Dendritic cell treated with granulocyte-macrophage colony-stimulating factor and Interleukin-4, amounts not matched to agents 40 ng/mL and 50 ng/mL, for 4 days (primary cell): ENCODE measurements around the gene RAD51B.
"Not testable (repeated sequence)": the region's sequence is repeated elsewhere in the genome, so short reads cannot be mapped to it uniquely, and the experiment has no call there.

Experiments
- H3K27ac Mint-ChIP-seq: one replicate; pipeline ENCODE4 v1.8.0; 2022; ENCODE audit warnings: mild to moderate bottlenecking, mixed read lengths
- H3K27me3 Mint-ChIP-seq: one replicate; pipeline ENCODE4 v1.8.0; 2022; ENCODE audit warnings: mild to moderate bottlenecking, mixed read lengths
- H3K36me3 Mint-ChIP-seq: one replicate; pipeline ENCODE4 v1.8.0; 2022; ENCODE audit warnings: low read depth, mixed read lengths
- H3K4me1 Mint-ChIP-seq: one replicate; pipeline ENCODE4 v1.8.0; 2022; ENCODE audit warnings: low read depth, mixed read lengths
- H3K4me3 Mint-ChIP-seq: one replicate; pipeline ENCODE4 v1.8.0; 2022; ENCODE audit warnings: mild to moderate bottlenecking, moderate library complexity, mixed read lengths
- H3K9me3 Mint-ChIP-seq: one replicate; pipeline ENCODE4 v1.8.0; 2022; ENCODE audit warnings: mixed read lengths
- intact Hi-C: fragments of 100-400 bp; cut with micrococcal nuclease; formaldehyde crosslinking; loops from one replicate; pipeline ENCODE4 v1.15.0; 2022

RAD51B gene

DNA sequence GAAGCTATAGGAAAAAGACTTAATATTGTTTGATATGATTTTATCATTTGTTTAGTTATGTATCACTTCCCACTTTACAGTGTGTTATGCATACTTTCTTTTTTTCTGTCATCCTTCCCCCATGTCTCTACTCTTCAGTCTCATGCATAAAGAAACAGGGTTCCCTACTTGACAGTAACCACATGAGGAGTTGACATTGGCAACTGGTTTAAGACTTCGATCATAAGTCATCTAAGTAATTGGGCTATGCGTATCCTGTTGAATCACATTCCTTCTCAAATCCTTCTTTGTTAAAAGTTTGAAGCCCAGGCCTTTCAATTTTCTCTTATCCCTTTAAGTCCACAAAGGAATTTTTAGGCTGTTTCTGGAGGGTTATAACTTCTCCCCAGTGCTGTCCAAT is 358.7 kb downstream of the RAD51B start:
- Mint-ChIP-seq H3K4me1 (no peaks in the 10 kb centered on the region), H3K4me3 (no peak overlapping the region), H3K36me3 (no peaks in the 10 kb centered on the region), H3K27me3 (no peaks in the 10 kb centered on the region), H3K27ac (no peak overlapping the region), H3K9me3 (no peaks in the 10 kb centered on the region)
- intact Hi-C loops = no loop called here

DNA sequence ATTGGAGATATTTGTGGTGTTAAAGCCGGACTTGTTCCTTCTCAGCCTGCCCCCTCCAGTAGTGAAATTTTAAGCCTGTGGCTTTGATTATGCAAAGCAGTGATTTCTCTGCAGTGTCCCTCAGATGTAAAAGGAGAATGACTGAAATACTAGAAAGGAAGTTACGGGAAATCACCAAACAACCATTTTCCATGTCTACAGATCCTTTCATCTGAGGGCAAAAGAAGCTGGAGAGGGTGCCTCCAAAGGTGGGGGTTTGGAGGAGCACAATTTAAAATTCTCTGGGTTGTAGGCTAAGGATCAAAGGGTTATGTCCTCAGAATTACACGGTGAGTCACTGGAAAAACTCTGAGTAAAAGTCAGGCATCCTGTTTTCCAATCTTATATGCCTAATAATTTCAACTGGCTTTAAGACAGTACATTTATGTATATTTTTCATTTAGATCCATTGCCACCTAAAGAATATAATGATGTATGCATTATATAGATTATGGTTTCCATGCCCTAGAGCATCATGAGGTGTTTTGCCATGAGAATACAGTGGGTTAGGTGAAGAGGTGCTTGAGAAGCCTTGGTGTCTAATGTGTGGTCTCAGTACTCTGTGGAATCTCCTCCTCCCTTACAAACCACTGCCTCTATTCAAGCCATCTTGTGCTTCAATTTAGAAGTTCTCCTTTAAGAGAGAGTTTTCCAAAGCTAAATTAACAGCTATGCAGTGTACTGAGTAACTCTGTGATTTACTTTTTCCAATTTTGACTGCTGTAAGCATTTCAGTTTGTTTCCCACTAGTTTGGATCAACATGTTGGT is 362.1 kb downstream of the RAD51B start:
- Mint-ChIP-seq H3K27me3 (no peaks in the 10 kb centered on the region), H3K36me3 (no peaks in the 10 kb centered on the region), H3K27ac (no peak overlapping the region), H3K4me1 (no peaks in the 10 kb centered on the region), H3K9me3 (no peaks in the 10 kb centered on the region), H3K4me3 (no peak overlapping the region)
- intact Hi-C loops = no loop called here

DNA sequence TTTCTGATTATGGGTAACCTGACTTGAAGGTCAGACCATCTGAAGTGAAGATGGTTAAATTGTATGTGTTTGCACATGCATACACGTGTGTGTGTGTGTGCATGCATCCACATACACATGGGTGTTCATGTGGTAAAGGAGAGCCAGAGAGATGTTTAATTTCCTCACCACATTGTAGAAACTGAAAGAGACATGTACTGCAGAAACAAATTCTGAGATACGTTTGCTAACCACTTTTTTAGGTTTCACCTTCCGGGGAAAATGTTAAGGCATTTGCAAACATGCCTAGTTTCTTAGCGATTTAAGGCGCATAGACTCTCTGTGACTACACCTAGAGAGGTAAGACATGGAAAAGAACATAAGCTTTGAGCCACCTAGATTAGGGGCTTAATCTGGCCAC is 362.9 kb downstream of the RAD51B start:
- no peak overlapping the region for H3K27ac Mint-ChIP-seq
- H3K4me3 Mint-ChIP-seq = no peak overlapping the region

DNA sequence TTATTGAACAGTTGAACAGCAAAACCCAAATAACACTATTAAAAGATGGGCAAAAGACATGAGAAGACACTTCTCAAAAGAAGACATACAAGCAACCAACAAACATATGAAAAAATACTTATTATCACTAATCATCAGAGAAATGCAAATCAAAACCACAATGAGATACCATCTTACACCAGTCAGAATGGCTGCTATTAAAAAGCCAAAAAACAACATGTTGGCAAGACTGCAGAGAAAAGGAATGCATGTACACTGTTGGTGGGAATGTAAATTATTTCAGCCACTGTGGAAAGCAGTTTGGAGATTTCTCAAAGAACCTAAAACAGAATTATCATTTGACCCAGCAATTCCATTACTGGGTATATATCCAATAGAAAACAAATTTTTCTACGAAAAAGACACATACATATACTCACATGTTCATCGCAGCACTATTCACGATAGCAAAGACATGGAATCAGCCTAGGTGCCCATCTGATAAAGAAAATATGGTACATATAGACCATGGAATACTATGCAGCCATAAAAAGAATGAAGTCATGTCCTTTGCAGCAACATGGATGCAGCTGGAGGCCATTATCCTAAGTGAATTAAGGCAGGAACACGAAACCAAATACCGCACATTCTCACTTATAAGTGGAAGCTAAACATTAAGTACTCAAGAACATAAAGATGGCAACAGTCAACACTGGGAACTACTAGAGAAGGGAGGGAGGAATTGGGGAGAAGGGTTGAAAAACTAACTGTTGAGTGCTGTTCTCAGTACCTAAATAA is 367.1 kb downstream of the RAD51B start:
- H3K9me3 Mint-ChIP-seq, H3K4me3 Mint-ChIP-seq, H3K4me1 Mint-ChIP-seq, intact Hi-C loops, H3K27me3 Mint-ChIP-seq, H3K27ac Mint-ChIP-seq, H3K36me3 Mint-ChIP-seq: not testable (repeated sequence)

More for the DNA sequence above, 362.9 kb downstream of the RAD51B start:
- Mint-ChIP-seq H3K27me3 (no peaks in the 10 kb centered on the region), H3K9me3 (no peaks in the 10 kb centered on the region), H3K4me1 (no peaks in the 10 kb centered on the region), H3K36me3 (no peaks in the 10 kb centered on the region)
- intact Hi-C loops = no loop called here

DNA sequence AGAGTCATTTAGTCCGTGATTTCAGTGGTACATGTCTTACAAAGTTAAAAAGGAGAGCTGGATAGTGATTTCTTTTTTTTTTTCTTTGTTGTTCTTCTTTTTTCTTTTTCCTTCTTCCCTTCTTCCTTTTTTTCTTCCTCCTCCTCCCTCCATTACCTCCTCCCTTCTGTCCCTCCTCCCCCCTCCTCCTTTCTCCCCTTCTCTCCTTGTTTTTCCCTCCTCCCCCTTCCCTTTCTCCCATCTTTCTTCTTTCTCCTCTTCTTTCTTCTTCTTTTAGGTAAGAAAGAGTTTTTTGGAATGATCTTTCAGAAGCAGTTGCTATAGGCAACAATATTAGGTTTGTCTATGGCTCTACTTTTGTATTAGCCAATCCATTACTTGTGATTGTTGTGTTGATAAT is 368.6 kb downstream of the RAD51B start:
- H3K4me3 Mint-ChIP-seq = no peak overlapping the region
- H3K36me3 Mint-ChIP-seq = no peaks in the 10 kb centered on the region
- no peaks in the 10 kb centered on the region for H3K27me3 Mint-ChIP-seq
- H3K4me1 Mint-ChIP-seq = no peaks in the 10 kb centered on the region
- no peak overlapping the region for H3K27ac Mint-ChIP-seq
- no peaks in the 10 kb centered on the region for H3K9me3 Mint-ChIP-seq
- intact Hi-C loops = no loop called here

DNA sequence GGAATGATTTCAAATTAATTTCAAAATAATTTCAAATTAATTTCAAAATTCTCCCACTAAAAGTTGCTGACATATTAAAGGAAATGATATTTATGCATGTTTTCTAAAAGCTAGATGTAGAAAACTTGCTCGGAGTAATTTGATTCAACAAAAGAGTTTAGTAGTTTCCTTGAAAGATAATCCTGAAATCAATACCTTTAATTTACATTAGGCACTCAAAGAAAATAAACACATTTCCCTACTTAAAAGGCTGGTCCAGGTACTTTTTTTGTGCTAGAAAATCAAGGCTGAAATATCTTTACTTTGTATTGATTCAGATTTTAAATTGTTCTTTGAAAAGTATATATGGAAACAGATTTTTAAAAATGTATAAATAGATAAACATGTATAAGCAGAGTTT is 370.5 kb downstream of the RAD51B start:
- H3K27me3 Mint-ChIP-seq = no peaks in the 10 kb centered on the region
- no peak overlapping the region for H3K27ac Mint-ChIP-seq
- no peak overlapping the region for H3K4me3 Mint-ChIP-seq
- intact Hi-C loops = no loop called here
- no peaks in the 10 kb centered on the region for H3K9me3 Mint-ChIP-seq
- H3K4me1 Mint-ChIP-seq = no peaks in the 10 kb centered on the region
- H3K36me3 Mint-ChIP-seq = no peaks in the 10 kb centered on the region

DNA sequence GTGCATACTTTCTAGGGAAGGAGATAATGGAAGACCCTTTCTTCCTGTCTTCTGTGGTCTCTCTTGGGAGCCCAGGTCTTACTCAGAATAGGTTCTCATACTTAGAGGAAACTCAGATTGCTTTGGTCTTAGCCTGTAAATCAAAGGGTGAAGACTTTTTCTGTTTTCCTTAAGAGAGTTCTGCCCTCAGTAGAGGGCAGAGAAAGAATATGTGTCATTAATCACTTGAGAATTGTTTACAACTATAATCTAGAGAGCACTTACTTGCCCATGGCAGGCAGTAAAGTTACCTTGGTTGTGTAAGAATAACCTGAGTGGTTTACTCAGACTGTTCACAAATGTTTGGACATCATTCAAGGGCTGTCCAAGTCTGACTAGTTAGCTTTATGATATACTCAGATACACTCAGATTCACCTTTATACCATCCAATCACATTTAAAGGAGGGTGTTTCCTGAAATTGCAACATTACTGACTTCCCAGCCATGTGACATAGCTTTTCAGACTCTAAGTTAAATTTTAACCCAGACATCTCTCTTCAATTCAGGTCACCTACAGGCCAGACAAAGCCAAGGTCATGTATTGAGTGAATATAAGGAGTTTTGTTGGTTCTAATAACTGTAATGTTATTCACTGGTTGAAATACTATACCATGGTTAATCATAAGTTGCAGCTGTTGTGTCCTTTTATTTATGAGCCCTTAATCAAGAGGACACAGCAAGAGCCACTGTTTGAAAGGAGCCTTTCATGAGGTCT is 372.2 kb downstream of the RAD51B start:
- no peaks in the 10 kb centered on the region for H3K4me1 Mint-ChIP-seq
- H3K27ac Mint-ChIP-seq = no peak overlapping the region
- H3K4me3 Mint-ChIP-seq = no peak overlapping the region
- intact Hi-C loops = no loop called here
- H3K36me3 Mint-ChIP-seq = no peaks in the 10 kb centered on the region
- H3K27me3 Mint-ChIP-seq = no peaks in the 10 kb centered on the region
- H3K9me3 Mint-ChIP-seq = no peaks in the 10 kb centered on the region

DNA sequence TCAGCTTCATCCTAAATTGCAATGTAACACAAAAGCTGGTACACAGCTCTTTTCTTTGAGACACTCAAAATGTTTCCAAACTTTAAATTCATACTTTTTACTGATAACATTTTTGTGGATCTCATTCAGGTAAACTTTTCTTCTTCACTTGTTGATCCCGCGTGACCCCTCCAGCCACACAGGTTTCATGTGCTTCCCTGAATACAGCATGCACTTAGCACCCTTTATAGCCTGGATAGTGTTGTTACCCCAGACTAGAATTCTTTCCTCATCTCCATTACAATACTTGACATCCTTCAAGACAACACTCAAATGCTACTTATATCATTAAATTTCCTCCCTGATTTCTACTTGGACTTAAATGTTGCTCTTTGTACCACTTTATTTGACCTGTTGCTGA is 373.4 kb downstream of the RAD51B start:
- Mint-ChIP-seq H3K9me3 (no peaks in the 10 kb centered on the region), H3K4me1 (no peaks in the 10 kb centered on the region), H3K36me3 (no peaks in the 10 kb centered on the region), H3K27ac (no peak overlapping the region), H3K27me3 (no peaks in the 10 kb centered on the region), H3K4me3 (no peak overlapping the region)
- intact Hi-C loops = no loop called here

DNA sequence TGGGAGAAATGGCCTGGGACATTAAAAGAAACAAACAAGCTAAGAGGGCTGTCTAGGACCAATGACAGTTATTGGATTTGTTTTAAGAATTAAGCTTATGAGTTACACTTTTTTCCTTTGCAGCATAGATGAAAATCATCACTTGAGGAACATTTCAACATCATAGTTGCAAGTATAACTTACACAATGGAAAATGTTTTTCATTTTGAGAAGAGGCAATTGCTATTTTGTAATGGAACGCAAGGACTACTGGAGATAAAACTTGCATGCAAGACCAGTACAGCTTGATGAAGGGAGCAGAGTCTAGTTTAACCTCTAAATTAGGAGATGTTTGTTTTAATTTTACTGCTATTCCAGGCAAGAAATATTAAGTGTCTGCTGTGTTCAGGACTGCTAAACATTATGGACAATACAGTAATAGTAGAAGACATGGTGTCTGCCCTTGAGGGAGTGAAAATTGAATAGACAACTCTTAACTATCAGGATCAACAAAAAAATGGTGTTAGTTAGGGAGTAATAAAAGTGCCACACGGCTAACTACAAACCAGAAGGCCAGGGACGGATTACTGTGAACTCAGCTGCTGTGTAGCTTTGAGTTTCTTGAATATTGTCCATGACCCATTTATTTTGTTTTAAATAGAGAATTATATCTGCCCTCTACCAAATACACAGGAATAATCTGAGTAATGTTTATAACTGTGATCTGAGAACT is 374.5 kb downstream of the RAD51B start:
- no peak overlapping the region for H3K27ac Mint-ChIP-seq
- H3K36me3 Mint-ChIP-seq = no peaks in the 10 kb centered on the region
- intact Hi-C loops = no loop called here
- H3K4me1 Mint-ChIP-seq = no peaks in the 10 kb centered on the region
- H3K4me3 Mint-ChIP-seq = no peak overlapping the region
- H3K27me3 Mint-ChIP-seq = no peaks in the 10 kb centered on the region
- H3K9me3 Mint-ChIP-seq = no peaks in the 10 kb centered on the region

DNA sequence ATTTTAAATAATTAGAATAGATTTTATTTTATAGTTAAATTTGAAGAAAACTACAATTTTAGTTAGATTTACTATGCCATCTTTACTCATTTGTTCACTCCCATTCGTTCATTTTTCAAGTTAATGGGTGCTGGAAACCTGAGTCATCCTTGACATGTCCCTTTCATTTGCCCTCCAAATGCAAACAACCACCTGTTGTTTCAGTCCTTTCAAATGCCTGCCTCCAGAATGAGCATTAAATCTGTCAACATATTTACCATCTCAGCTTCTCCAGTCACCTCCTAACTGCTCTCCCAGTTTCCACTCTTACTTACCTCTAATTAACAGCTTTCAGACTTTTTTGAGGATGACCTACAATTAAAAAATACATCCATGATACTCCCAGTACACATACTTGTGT is 375.5 kb downstream of the RAD51B start:
- intact Hi-C loops = no loop called here
- no peaks in the 10 kb centered on the region for H3K36me3 Mint-ChIP-seq
- H3K4me1 Mint-ChIP-seq = no peaks in the 10 kb centered on the region
- no peak overlapping the region for H3K4me3 Mint-ChIP-seq
- no peaks in the 10 kb centered on the region for H3K27me3 Mint-ChIP-seq
- H3K27ac Mint-ChIP-seq = no peak overlapping the region
- H3K9me3 Mint-ChIP-seq = no peaks in the 10 kb centered on the region

DNA sequence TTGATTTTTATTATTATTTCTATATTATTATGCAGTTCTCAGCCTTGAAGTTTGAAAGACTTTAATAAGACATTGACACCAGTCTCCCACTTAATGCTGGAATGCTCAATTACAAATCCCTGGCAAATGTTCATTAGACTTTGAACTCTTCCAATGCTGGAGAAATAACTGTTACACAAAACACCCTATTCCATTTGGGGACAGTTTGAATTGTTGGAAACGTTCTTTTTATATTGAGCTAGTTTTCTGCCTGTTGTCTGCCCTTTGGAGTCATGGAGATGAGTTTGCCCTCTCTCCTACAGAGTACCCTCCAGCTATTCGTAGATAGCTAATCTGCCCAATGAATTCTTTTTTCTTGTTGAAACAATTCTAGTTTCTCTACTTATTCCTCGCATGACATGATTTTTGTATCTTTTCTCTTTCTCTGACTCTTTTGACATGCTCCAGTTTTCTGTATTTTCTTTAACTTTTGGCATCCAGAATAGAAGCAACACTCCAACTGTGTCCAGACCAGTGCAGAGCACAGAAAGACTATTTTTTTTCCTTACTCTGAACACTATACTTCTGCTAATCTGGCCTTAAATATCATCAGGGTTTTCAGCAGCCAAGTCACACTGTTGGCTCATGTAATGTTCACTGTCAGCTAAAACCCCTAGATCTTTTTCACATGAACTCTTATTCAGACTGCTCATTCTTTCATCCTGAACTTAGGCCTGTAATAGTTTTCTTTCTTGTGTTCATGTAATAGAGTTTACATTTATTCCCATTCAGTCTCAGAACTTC is 379.3 kb downstream of the RAD51B start:
- Mint-ChIP-seq H3K27ac (no peak overlapping the region), H3K9me3 (no peaks in the 10 kb centered on the region), H3K36me3 (no peaks in the 10 kb centered on the region), H3K27me3 (no peaks in the 10 kb centered on the region), H3K4me3 (no peak overlapping the region), H3K4me1 (no peaks in the 10 kb centered on the region)
- intact Hi-C loops = no loop called here

DNA sequence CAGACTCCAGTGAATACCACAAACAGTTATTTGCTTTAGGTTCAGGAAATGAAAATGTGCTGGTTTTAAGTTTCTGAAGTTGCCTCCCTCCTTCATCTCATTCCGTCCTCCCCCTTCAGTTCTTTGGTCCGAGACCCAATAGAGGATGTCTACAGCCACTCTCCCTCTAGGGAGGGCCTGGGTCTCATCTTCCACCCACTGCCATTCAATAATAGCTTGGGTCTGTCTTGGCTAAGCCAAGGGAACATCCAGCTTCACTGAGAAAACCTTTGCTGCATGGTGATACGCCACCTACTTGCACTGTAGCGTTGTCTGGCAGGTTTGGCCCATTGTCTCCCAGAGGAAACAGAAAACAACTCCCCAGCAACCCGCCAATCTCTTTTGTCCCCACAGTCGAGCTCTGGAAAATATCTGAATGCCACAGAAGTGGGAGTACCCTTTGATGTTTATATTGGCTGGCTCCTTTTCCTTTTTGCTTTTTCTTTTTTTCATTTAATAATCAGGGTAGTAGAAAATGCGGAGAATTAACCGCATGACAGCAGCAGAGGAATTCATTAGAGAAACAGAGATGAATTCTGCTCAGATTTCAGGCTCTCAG is 380.1 kb downstream of the RAD51B start:
- intact Hi-C loops = no loop called here
- no peaks in the 10 kb centered on the region for H3K9me3 Mint-ChIP-seq
- no peak overlapping the region for H3K27ac Mint-ChIP-seq
- no peaks in the 10 kb centered on the region for H3K27me3 Mint-ChIP-seq
- no peaks in the 10 kb centered on the region for H3K36me3 Mint-ChIP-seq
- no peak overlapping the region for H3K4me3 Mint-ChIP-seq
- H3K4me1 Mint-ChIP-seq = no peaks in the 10 kb centered on the region

DNA sequence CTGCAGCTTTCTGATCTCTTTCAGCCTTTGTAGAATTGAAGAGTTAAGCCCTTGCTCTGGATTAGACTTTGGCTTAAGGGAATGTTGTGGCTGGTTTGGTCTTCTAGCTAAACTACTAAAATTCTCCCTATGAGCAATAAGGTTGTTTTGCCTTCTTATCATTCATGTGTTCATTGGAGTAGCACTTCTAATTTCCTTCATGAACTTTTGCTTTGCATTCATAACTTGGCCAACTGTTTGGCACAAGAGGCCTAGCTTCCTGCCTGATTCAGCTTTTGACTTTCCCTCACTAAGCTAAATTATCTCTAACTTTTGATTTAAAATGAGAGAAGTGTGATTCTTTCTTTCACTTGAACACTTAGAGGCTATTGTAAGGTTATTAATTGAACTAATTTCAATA is 384.3 kb downstream of the RAD51B start:
- H3K4me3 Mint-ChIP-seq = no peak overlapping the region
- H3K9me3 Mint-ChIP-seq = no peaks in the 10 kb centered on the region
- intact Hi-C loops = no loop called here
- H3K36me3 Mint-ChIP-seq = no peaks in the 10 kb centered on the region
- no peak overlapping the region for H3K27ac Mint-ChIP-seq
- peaks cover 2% of the 10 kb centered on the region for H3K4me1 Mint-ChIP-seq
- H3K27me3 Mint-ChIP-seq = no peaks in the 10 kb centered on the region
